ENCODE results near the gene ATP5PD.

GRCh38 chr17:75012346-75013091, 34.2 kb downstream of the ATP5PD start, which contains the start of gene MRPL58:
- TF ChIP-seq GATA2 (IDR thresholded peaks at IDR 0.05; ENCODE audit: low read depth, low read length) (no peak), GATA3 (IDR thresholded peaks at IDR 0.05; ENCODE audit: low read depth, low read length) (no peak)
